GM12874 (cell line): ENCODE results near the gene SLC22A31.

Source experiments
- CTCF ChIP-seq: IDR thresholded peaks from 2 replicates; pipeline ENCODE4 v1.5.1; 2011; ENCODE audit warnings: low read depth, mild to moderate bottlenecking, control low read depth, low read length, moderate library complexity; ENCODE audit not compliant: insufficient read depth

Gene SLC22A31

GRCh38 chr16:89161763-89162713 is 38.3 kb downstream of the SLC22A31 start:
- TF ChIP-seq CTCF, result no peak

- TF ChIP-seq CTCF, result no peak
Observed at GRCh38 chr16:89160977-89161701, 39.2 kb downstream of the SLC22A31 start.

GRCh38 chr16:89159850-89160354 is 40.4 kb downstream of the SLC22A31 start:
- no peak for TF ChIP-seq CTCF

- no peak for TF ChIP-seq CTCF
Observed at GRCh38 chr16:89159066-89159849, 41.1 kb downstream of the SLC22A31 start.

GRCh38 chr16:89157778-89158177 is 42.6 kb downstream of the SLC22A31 start:
- TF ChIP-seq CTCF, result no peak

GRCh38 chr16:89156740-89157645 is 43.3 kb downstream of the SLC22A31 start:
- TF ChIP-seq CTCF, result no peak
